D721Med (cell line): ENCODE results near the gene SERPINF2.
"Not testable (repeated sequence)": the region's sequence is repeated elsewhere in the genome, so short reads cannot be mapped to it uniquely, and the experiment has no call there.

Experiments
- DNase-seq: peaks from one replicate; pipeline ENCODE4 v3.0.0; 2011; ENCODE audit warnings: low spot score; ENCODE audit not compliant: insufficient read length
- FAIRE-seq: peaks from 2 replicates; lab custom pipeline; 2011; peaks lifted over from hg19 to GRCh38; lab: Jason Lieb, UNC
- TF ChIP-seq, protein P1 (sequence below): IDR thresholded peaks from 2 replicates; pipeline ENCODE4 v1.5.1; 2012; ENCODE audit warnings: mild to moderate bottlenecking, control low read depth; ENCODE audit not compliant: insufficient read depth; ENCODE audit errors: missing control alignments

Gene SERPINF2

GRCh38 chr17:1736348-1737281, 6.1 kb upstream of the SERPINF2 start:
- TF ChIP-seq, protein P1, sequence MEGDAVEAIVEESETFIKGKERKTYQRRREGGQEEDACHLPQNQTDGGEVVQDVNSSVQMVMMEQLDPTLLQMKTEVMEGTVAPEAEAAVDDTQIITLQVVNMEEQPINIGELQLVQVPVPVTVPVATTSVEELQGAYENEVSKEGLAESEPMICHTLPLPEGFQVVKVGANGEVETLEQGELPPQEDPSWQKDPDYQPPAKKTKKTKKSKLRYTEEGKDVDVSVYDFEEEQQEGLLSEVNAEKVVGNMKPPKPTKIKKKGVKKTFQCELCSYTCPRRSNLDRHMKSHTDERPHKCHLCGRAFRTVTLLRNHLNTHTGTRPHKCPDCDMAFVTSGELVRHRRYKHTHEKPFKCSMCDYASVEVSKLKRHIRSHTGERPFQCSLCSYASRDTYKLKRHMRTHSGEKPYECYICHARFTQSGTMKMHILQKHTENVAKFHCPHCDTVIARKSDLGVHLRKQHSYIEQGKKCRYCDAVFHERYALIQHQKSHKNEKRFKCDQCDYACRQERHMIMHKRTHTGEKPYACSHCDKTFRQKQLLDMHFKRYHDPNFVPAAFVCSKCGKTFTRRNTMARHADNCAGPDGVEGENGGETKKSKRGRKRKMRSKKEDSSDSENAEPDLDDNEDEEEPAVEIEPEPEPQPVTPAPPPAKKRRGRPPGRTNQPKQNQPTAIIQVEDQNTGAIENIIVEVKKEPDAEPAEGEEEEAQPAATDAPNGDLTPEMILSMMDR, result no peak
- DNase-seq, result no peak
- FAIRE-seq, result no peak

DNA sequence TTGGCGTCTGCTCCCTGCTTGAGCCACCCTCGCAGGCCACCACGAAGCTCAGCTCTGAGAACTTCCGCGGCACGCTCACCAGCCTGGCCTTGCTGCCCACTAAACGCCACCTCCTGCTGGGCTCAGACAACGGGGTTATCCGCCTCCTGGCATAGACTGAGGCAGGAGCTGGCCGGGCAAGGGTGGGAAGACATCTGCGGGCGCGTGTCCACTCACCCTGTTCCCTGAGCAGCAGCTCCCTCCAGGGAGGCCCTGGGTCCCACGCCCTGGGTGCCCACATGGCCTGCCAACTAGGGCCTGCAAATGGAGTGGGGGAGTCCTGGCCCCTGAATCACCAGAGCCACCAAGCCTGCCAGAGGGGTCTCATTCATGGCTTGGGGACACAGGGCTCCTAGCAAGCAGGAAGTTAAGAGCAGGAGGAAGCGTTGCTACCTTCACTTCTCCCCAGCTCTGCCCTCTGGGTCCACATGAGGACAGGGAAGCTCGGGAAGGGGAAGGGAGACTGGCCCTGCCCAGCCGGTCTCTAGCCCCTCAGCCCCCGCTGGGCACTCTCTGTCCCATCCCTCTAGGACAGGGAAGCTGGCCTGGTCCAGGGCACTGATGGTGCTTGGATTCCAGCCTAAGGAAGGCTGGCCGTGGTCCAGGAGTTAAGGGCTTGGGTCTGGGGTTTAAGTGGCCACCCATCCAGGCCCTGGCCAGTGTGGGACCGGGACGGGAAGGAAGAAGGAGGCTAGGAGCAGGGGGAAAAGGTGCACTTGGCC, 5.0 kb upstream of the SERPINF2 start:
- TF ChIP-seq, protein P1, result no peak
- FAIRE-seq, result no peak
- no peak for DNase-seq

GRCh38 chr17:1741899-1742298, 772 bp upstream of the SERPINF2 start:
- not testable (repeated sequence) for DNase-seq, FAIRE-seq

- DNase-seq, result no peak
- TF ChIP-seq, protein P1, result no peak
- no peak for FAIRE-seq
Observed at GRCh38 chr17:1743088-1743439, 393 bp downstream of the SERPINF2 start.

GRCh38 chr17:1744551-1745512, 2.2 kb downstream of the SERPINF2 start:
- TF ChIP-seq, protein P1, result no peak
- FAIRE-seq (no peak), DNase-seq (no peak)

DNA sequence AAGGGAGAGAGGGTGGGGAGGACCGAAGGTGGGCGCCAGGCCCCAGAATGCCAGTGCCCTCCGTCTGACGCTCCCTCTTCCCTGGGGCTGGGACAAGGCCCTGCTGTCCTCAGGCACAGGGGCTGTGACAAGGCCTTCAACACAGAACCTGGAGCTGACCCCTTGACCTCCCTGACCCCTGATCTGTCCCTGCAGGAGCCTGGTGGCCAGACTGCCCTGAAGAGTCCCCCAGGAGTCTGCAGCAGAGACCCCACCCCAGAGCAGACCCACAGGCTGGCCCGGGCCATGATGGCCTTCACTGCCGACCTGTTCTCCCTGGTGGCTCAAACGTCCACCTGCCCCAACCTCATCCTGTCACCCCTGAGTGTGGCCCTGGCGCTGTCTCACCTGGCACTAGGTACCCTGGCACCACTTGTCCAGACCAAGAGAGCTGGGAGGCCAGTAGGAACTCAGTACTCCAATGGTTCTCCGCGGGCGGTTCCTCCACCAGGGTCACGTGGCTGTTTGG, 2.9 kb downstream of the SERPINF2 start:
- no peak for FAIRE-seq
- TF ChIP-seq, protein P1, result no peak
- no peak for DNase-seq
